Spleen (tissue), 11 donors: ENCODE data around the gene NGFR. TPM values are rescaled to one million over a fixed set of nuclear protein-coding genes. Genes with fewer than 3 reads are reported as not detected.

Experiments
- DNase-seq: peaks from one replicate; pipeline ENCODE4 v3.0.0-alpha.2; 2020
- H3K27ac ChIP-seq, 8 donors: fragments of 200-600 bp; sonication (generic) in 7 of 8; 1 replicate in 4 of 8; 2 replicates in 4 of 8; pipeline versions ENCODE4 v1.5.0 to v1.8.0; 2016 to 2021; ENCODE audit warnings: inconsistent platforms in 4 of 8, mild to moderate bottlenecking in 4 of 8, moderate library complexity in 1 of 8
- H3K27me3 ChIP-seq, 7 donors: fragments of 200-600 bp; sonication (generic) in 6 of 7; replicated peaks in 1 of 7; 1 replicate in 4 of 7; 2 replicates in 3 of 7; pipeline versions ENCODE4 v1.5.0 to v1.8.0; 2016 to 2021; ENCODE audit warnings: inconsistent platforms in 3 of 7, mild to moderate bottlenecking in 1 of 7
- H3K36me3 ChIP-seq, 6 donors: fragments of 200-600 bp; sonication (generic) in 5 of 6; 1 replicate in 4 of 6; 2 replicates in 2 of 6; pipeline versions ENCODE4 v1.5.0 to v1.8.0; 2016 to 2021; ENCODE audit warnings: inconsistent platforms in 2 of 6
- H3K4me1 ChIP-seq, 6 donors: fragments of 200-600 bp; sonication (generic) in 5 of 6; 1 replicate in 3 of 6; 2 replicates in 3 of 6; pipeline versions ENCODE4 v1.5.0 to v1.8.0; 2016 to 2021; ENCODE audit warnings: inconsistent platforms in 3 of 6
- H3K4me3 ChIP-seq, 8 donors: fragments of 200-600 bp; sonication (generic) in 7 of 8; 1 replicate in 4 of 8; 2 replicates in 4 of 8; pipeline versions ENCODE4 v1.5.0 to v1.8.0; 2016 to 2021; ENCODE audit warnings: inconsistent platforms in 4 of 8, mild to moderate bottlenecking in 4 of 8, moderate library complexity in 2 of 8
- H3K9me3 ChIP-seq, 8 donors: fragments of 200-600 bp; sonication (generic) in 7 of 8; 1 replicate in 4 of 8; 2 replicates in 4 of 8; pipeline versions ENCODE4 v1.5.0 to v1.8.0; 2016 to 2021; ENCODE audit warnings: inconsistent platforms in 4 of 8
- POLR2A ChIP-seq, 3 donors: fragments of 450-650 bp; IDR thresholded peaks; one replicate each; pipeline ENCODE4 v1.5.1; 2017; ENCODE audit warnings: antibody characterized with exemption in 3 of 3, mild to moderate bottlenecking in 1 of 3
- POLR2AphosphoS5 ChIP-seq, 3 donors: sonication (generic); formaldehyde crosslinking; IDR thresholded peaks; one replicate each; pipeline ENCODE4 v1.5.1; 2017; ENCODE audit warnings: antibody characterized with exemption in 3 of 3
- WGBS, 5 donors: extraction: QIAGEN DNeasy Blood & Tissue Kit in 3 of 5; methylation state at CpG; one replicate each; pipeline versions ENCODE4 v1.1.5 to v1.1.7; 2013 to 2018; 5-methylcytosine and 5-hydroxymethylcytosine counted together
- intact Hi-C: fragments of 100-400 bp; cut with DNase I; formaldehyde crosslinking; loops from one replicate; pipeline ENCODE4 v1.15.0; 2023; ENCODE audit warnings: low total_unique reads
- polyA plus RNA-seq, 3 donors: library from polyadenylated mRNA; stranded (reverse); fragments of 200-250 nt; gene quantifications; one replicate each; pipeline ENCODE4 v1.2.1, GENCODE V29; 2013
- total RNA-seq, 7 donors: library from RNA; depleted of rRNA in 3 of 7; stranded (reverse); fragments of >200 nt in 3 of 7; fragmentation: NEBNext Ultra II Directional in 4 of 7; extraction: Animal tissue kit (Norgen Biotek cat#: 25700) in 4 of 7; gene quantifications; one replicate each; pipeline versions ENCODE4 v1.1.0 to v1.2.1, GENCODE V29; 2016 to 2021
- TF ChIP-seq, protein P1 (sequence below), 11 experiments: fragments of 200-600 bp in 7 of 11; fragments of 450-650 bp in 4 of 11; sonication (generic) in 4 of 11; IDR thresholded peaks in 8 of 11; conservative IDR thresholded peaks in 3 of 11; 1 replicate in 7 of 11; 2 replicates in 4 of 11; pipeline versions ENCODE4 v1.4.0 to v1.8.0; 2016 to 2021; ENCODE audit warnings: antibody characterized with exemption in 11 of 11, inconsistent platforms in 4 of 11, mild to moderate bottlenecking in 1 of 11
- donor health status: healthy with polysubstance abuse.
- donor health status: DM: no; HTN: no; CAD: no; lungs with moderate emphysema.
- donor health status: DM: no; HTN: no; CAD: no.
- donor health status: Bipolar disorder and iron deficiency.
- donor health status: healthy.
- donor health status: DM: no; HTN: no; CAD: no.
- donor health status: DM: yes; HTN: yes; CAD: no.

The NGFR gene
- total and polyA plus RNA-seq, 10 donors, result 4.1 to 36.8 (median 13.9) TPM

DNA sequence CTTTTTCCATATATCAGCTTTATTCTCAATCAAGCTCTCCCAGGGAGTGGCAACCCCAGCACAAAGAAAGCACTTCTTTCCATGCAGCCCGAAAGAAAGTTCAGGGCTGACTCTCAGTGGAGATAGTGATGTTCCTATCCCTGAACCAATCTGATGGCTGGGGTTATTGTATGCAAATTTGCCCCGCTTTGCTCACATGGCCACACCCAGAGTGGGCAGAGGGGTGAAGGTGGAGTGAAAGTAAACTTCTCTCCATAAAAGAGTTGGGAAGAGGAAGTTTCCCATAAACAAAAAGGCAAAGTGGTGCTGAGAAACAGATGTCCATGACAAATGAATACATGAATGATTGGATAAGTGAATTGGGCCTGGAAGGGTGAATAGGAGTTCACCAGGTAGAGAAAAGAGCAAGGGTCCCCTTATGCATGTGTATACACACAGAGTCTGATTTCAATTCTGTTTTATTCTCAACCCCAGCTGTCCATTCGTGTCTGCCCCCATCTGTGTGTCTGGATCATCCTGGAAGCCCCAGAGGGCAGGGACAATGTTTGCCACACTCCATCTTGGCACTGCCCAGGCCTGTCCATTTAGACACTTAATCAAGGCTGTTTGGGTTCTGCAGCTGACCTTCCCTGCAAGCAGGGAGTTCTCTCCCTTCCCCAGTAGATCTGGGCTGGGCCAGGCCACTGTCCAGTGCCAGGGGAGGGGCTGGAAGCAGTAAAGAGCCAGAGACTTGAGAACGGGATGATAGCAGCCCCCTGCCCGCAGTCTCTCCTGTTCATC lies 14.1 kb upstream of the NGFR start:
- Histone ChIP-seq H3K36me3 (no peaks in the 10 kb centered on the region), H3K27ac (no peak overlapping the region), H3K9me3 (peaks cover 0 to under 1% (median 0%) of the 10 kb centered on the region in 8 donors), H3K4me1 (peaks cover 0 to 8% (median 3%) of the 10 kb centered on the region in 6 donors), H3K27me3 (peaks cover 0 to 88% (median 9%) of the 10 kb centered on the region in 7 donors), H3K4me3 (no peak overlapping the region)
- DNase-seq, result no peak
- TF ChIP-seq, protein P1, sequence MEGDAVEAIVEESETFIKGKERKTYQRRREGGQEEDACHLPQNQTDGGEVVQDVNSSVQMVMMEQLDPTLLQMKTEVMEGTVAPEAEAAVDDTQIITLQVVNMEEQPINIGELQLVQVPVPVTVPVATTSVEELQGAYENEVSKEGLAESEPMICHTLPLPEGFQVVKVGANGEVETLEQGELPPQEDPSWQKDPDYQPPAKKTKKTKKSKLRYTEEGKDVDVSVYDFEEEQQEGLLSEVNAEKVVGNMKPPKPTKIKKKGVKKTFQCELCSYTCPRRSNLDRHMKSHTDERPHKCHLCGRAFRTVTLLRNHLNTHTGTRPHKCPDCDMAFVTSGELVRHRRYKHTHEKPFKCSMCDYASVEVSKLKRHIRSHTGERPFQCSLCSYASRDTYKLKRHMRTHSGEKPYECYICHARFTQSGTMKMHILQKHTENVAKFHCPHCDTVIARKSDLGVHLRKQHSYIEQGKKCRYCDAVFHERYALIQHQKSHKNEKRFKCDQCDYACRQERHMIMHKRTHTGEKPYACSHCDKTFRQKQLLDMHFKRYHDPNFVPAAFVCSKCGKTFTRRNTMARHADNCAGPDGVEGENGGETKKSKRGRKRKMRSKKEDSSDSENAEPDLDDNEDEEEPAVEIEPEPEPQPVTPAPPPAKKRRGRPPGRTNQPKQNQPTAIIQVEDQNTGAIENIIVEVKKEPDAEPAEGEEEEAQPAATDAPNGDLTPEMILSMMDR (IDR thresholded peaks at IDR 0.05 in 8 of 11, conservative IDR thresholded peaks at IDR 0.05 in 3 of 11), result no peak
- no peak for TF ChIP-seq POLR2A (IDR thresholded peaks at IDR 0.05)
- no peak for TF ChIP-seq POLR2AphosphoS5 (IDR thresholded peaks at IDR 0.05)
- intact Hi-C loops, result no loop called here
- 65 to 79% (median 76%) methylated on average over 5 of the region's 5 CpGs for WGBS, 5 donors

DNA sequence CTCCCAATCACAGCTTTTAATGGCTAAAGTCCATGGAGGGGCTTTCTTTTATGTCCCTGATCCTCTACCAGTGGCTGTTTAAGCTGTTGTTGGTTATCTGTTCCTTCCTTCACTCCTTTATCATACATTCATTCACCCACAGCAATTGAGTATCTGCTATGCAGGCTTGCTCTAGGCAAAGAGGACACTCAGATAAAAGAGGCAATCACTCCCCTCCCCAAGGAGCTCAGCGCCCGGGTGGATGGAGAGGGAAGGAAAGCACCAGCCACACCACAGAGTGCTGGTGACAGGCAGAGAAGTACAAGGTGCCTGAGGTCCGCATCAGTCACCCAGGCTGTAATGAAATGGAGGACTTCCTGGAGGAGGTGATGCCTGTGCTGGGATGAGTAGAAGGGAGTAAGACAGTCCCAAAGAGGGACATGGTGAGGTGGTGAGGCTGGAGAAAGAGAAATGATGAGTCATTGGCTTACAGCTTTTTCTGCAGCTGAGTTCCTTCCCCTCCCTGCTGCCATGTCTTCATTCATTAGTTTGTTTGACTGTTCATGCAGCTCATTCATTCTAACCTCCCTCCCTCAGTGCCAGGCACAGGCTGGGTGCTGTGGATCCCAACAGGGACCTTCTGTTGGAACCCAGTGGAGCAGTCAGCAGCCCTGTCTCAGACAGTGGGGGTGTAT lies 12.8 kb upstream of the NGFR start:
- TF ChIP-seq POLR2AphosphoS5 (IDR thresholded peaks at IDR 0.05) (no peak), POLR2A (IDR thresholded peaks at IDR 0.05) (no peak)
- TF ChIP-seq, protein P1 (IDR thresholded peaks at IDR 0.05 in 8 of 11, conservative IDR thresholded peaks at IDR 0.05 in 3 of 11), result no peak
- no peak for DNase-seq
- Histone ChIP-seq H3K36me3 (no peaks in the 10 kb centered on the region), H3K27ac (no peak overlapping the region), H3K27me3 (peaks cover 0 to 90% (median 14%) of the 10 kb centered on the region in 7 donors), H3K4me3 (no peak overlapping the region), H3K4me1 (peaks cover 0 to 19% (median 9%) of the 10 kb centered on the region in 6 donors), H3K9me3 (no peaks in the 10 kb centered on the region)
- 46 to 72% (median 61%) methylated on average over 3 of the region's 3 CpGs for WGBS, 5 donors
- intact Hi-C loops, result no loop called here

DNA sequence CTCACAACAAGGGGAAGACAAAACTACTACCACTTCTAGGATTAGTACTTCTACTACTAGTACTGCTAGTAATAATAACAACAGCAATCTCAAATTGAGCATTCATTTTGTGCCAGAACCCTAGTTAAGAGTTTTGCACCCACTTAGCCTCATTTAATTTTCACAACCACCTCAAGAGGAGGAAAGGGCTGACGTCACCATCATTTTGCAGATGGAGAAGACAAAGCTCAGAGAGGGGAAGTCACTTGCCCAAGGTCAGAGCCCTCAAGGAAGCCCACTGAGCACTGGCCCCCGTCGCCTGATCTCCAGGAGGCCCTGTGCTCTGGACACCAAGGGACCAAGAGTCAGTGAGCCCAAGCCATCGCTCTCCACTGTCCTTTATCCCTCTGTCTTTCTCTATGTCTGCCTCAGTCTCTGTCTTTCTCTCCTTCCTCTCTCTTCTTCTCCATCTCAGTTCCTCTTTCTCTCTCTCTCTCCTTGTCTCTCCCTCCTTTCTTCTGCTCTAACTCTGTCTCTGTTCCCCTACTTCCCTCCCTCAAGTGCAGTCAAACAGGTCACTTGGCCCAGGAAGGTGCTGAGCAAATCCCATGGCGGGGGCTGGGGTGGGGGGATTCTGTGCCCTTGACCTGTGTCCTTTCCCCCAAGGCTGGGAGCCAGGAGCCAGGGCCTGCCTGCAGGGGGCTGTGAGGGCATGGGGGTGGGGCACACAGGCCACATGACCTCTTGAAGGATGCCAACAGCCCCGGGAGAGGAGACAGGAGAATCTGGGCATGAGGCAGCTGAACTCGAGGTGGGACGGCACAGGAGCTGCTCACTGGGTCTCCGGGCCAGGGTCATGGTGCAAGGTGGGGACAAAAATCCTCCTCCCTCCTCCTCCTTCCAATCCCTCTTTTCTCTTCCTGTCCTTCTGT lies 11.2 kb upstream of the NGFR start:
- intact Hi-C loops, result no loop called here
- no peak overlapping the region for H3K4me3 ChIP-seq
- no peak overlapping the region for H3K27ac ChIP-seq
- H3K36me3 ChIP-seq, result no peaks in the 10 kb centered on the region
- TF ChIP-seq POLR2A (IDR thresholded peaks at IDR 0.05) (no peak), POLR2AphosphoS5 (IDR thresholded peaks at IDR 0.05) (no peak)
- TF ChIP-seq, protein P1 (IDR thresholded peaks at IDR 0.05 in 8 of 11, conservative IDR thresholded peaks at IDR 0.05 in 3 of 11), result no peak
- DNase-seq, result no peak
- peaks cover 0 to 32% (median 9%) of the 10 kb centered on the region in 6 donors for H3K4me1 ChIP-seq
- H3K27me3 ChIP-seq, result peaks cover 0 to 90% (median 14%) of the 10 kb centered on the region in 7 donors
- H3K9me3 ChIP-seq, result no peaks in the 10 kb centered on the region
- 50 to 66% (median 61%) methylated on average over 9 of the region's 9 CpGs for WGBS, 5 donors
